Activated CD8-positive, alpha-beta memory T cell treated with anti-CD3 and anti-CD28 coated beads, Interleukin-2, amount 50 U/mL, for 24 hours (primary cell): ENCODE measurements around the gene KCNAB3.

Experiments
- DNase-seq: peaks from one replicate; pipeline ENCODE4 v3.0.0-alpha.2; 2020; ENCODE audit errors: extremely low read depth

The KCNAB3 gene

GRCh38 chr17:7880076-7880868 is 49.4 kb downstream of the KCNAB3 start:
- DNase-seq: no peak

DNA sequence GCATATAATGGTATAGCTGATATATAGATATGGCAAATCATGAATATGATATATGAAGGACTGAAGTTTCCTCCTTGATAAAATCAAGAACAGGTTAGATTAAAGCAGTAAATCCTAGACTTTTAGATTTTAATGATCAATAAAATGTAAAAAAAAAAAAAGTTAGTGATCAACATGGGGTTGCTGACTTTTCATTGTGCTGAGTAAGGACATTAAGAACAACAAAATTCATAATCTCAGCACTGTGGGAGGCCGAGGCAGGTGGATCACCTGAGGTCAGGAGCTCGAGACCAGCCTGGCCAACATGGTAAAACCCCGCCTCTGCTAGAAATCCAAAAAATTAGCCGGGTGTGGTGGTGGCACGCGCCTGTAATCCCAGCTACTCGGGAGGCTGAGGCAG is 51.4 kb downstream of the KCNAB3 start:
- no peak for DNase-seq

DNA sequence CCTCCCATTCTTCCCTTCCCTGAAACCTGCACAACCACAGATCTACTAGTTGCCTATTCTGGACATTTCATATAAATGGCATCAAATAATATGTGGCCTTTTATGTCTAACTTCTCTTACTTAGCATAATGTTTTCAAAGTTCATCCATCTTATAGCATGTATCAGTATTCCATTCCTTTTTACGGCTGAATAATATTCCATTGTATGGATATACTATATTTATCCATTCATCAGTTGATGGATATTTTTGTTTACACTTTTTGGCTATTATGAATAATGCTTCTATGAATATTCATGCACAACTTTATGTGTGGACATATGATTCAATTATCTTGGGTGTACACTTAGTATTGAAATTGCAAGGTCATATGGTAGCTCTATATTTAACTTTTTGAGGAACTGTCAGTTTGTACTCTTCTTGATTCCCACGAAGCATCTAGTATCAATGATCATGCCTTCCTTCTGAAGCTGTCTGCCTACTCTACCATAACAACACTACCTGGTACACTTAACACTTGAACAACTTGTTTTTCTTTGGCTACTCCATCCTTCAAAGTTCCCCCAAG is 53.8 kb downstream of the KCNAB3 start:
- no peak for DNase-seq

DNA sequence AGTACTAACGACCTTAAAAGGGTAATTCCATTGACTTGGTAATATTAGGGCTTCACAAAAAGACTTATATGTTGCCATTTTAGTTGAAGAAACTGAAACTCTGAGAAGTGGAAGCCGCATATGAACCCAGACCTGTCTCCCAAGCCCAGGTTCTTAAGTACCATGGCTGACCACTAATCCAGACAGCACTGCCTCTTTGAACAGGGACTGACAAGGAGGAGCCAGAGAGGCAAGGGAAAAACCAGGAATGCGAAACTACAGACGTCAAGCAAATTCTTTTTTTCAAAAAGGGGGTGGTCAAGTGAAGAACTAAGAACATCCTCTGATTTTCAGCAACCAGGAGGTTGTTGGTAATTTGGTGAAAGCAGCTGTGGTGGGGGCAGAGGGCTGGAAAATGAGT is 56.6 kb downstream of the KCNAB3 start:
- no peak for DNase-seq
